ENCODE data around the gene RSAD2. TPM values are rescaled to one million over a fixed set of nuclear protein-coding genes. Genes with fewer than 3 reads are reported as not detected.
"Not testable (repeated sequence)": the region's sequence is repeated elsewhere in the genome, so short reads cannot be mapped to it uniquely, and the experiment has no call there.

RSAD2 gene
- total RNA-seq, 1 donor from 2014 or later = 4.6 TPM

- DNase-seq (ENCODE audit: low spot score); intact Hi-C loops (cut with DNase I): not testable (repeated sequence)
Observed at GRCh38 chr2:6935652-6936020, 58.1 kb downstream of the RSAD2 start.

- DNase-seq (ENCODE audit: low spot score) = no peak
- intact Hi-C loops (cut with DNase I) = no loop called here
Observed at GRCh38 chr2:6937157-6937556, 59.6 kb downstream of the RSAD2 start.

DNA sequence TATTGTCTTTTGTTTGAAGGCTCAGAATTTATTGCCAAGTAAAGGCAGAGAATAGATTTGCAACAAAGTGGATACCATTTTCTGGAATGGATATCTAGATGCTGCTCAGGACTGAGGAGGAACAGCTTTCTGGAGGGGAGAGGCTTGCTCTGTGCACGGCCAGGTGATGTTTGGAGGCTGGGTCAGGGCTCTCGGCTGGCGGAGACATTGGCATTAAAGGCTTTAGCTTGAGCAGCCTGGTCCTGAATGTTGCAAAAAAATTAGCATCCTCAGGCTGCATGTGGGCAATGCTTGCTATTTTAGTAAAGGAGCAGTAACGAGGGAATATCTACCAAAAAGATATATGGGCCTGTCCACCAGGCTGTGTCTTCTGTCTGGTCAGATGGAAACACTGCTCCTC lies 60.0 kb downstream of the RSAD2 start:
- DNase-seq (ENCODE audit: low spot score) = no peak
- intact Hi-C loops (cut with DNase I) = no loop called here

- DNase-seq (ENCODE audit: low spot score) = no peak
- intact Hi-C loops (cut with DNase I) = no loop called here
Observed at GRCh38 chr2:6939071-6939470, 61.5 kb downstream of the RSAD2 start.

DNA sequence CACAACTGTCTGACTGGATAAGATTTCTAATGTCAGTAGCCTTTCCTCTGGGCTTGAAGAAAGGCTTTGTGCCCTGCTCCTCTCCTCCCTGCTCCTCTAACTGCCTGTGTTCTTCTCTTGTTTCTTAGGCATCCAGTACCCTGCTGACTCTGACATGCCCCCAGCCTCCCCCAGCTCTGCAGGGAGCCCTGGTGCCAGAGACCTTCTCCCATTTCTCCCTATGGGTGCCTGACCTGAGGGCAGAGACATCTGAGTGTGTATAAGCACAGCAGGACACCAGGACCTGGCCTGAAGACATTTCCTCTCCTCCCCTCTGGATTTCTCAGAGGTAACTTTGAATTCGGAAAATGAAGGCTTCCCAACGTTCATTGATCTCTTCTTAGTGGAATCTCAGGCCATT lies 63.2 kb downstream of the RSAD2 start:
- intact Hi-C loops (cut with DNase I) = no loop called here
- DNase-seq (ENCODE audit: low spot score) = no peak

DNA sequence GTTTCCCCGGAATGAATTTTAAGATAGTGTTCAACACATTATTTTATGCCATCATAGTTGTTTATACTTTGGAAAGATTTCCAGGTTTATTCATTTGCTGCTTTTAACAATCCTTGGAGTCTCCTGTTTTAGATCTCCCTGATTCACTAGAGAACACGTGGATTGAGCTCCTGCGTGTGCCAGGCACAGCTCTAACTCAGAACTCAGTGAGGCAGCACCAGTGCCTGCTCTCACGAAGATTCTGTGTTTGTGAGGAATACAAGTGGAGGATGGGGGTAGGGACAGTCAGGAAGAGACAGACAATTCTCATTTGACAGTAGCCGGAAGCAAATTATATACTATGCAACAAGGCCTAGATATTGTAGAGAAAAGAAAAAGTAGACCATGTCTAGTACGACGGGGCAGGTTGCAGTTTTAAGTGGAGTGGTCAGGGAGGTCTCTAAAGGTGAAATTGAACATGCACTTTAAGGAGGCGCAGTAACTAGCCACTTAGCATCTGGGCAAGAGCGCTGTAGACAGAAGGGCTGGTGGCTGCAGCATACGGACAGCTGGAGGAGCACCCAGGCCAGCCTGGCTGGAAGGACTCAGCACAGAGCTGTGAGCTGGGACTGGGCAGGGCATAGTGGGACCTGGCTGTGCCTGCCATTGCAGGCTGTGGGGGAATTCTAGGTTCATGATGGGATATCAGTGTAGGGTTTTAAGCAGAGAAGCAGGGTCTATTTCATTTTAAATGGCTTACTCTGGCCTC lies 63.9 kb downstream of the RSAD2 start:
- DNase-seq (ENCODE audit: low spot score) = no peak
- intact Hi-C loops (cut with DNase I) = no loop called here

DNA sequence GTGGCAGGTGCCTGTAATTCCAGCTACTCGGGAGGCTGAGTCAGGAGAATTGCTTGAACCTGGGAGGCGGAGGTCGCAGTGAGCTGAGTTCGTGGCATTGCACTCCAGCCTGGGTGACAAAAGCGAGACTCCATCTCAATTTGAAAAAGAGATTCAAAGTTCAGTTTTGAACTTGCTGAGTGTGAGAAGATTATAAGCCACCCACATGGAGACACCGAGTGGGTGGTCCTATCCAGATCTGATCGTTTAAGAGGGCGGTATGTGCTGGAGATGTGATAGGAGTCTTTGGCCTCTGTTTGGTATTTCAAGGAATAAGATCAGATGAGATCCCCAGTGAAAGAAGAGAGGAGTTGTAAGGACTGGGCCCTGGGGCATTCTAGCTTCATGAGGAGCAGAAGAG lies 65.3 kb downstream of the RSAD2 start:
- no peak for DNase-seq (ENCODE audit: low spot score)
- intact Hi-C loops (cut with DNase I) = no loop called here

- intact Hi-C loops (cut with DNase I) = no loop called here
- no peak for DNase-seq (ENCODE audit: low spot score)
Observed at GRCh38 chr2:6943523-6943922, 65.9 kb downstream of the RSAD2 start.

DNA sequence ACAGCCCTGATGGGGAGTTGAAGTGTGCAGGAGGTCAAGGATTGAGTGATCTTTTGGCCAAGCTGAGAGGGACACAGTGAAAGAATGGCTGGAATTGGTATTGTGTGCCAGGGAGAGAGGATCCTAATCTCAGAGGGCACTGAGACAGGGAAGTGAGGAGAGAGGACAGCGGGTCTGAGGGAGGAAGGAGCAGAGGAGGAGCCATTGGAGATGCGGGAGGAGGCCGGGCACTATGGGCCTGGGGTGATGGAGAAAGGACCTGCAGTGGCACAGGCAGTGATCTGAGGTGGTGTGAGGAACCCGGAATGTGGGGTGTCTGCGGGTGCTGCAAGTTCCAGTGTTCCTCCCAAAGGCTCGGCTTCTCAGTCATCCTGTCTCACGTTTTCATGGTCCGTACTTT lies 66.4 kb downstream of the RSAD2 start:
- intact Hi-C loops (cut with DNase I) = no loop called here
- DNase-seq (ENCODE audit: low spot score) = no peak

- DNase-seq (ENCODE audit: low spot score) = no peak
- intact Hi-C loops (cut with DNase I) = no loop called here
Observed at GRCh38 chr2:6944555-6944954, 67.0 kb downstream of the RSAD2 start.

DNA sequence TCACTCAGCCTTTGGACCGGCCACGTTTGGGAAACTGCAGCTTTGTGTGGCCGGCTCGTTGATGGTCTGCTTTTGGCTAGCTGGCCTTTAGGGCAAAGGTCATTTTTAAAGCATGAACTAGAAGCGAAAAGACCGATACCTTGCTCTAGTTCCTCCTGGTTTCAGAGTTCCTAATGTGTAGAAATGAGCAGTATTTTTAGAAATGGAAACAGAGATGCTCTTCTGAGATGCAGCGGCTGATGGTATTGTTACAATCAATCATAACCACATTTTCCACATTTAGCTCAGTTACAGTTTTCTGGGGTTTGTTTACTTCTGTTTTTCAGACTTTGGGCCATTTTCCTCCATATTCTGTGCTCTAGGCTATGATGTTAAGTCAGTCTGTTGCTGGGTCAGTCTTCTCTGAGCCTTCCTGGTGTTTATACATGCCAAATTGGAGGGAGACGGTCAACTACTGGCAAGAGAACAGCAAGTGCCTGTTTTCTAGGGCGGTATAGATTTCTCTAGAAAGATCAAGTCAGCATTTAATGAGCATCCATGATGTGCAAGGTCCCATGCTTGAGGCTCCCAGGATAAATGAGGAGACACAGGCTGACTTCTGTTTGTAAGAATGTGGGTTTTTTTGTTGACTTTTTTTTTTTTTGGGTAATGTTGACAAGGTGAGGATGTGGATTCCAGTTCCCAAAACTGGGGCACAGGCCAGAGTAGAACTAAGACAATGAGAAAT lies 67.7 kb downstream of the RSAD2 start:
- intact Hi-C loops (cut with DNase I) = loop anchor here (5.0 kb wide), 1 partner anchor 42 kb away; no protein-coding TSS in a partner anchor
- no peak for DNase-seq (ENCODE audit: low spot score)

- no peak for DNase-seq (ENCODE audit: low spot score)
Observed at GRCh38 chr2:6945821-6946220, 68.2 kb downstream of the RSAD2 start.

DNA sequence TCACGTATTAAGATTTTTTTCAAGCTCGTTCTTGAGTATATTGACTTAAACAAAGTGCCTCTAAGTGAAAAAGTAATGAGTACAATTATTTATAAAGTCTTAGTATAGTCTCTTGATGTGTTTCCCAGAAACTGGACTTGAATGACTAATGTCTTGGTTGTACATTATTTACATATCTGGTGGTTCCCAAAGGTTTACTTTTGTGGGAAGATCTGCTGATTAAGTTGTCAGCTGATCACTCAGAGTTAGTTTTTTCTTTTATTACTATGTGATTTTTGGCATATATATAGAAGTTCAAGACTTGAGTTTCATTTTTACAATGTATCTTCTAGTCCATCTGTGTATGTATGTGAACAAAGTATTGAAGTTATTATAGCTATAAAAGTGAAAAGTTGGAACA lies 69.1 kb downstream of the RSAD2 start:
- no peak for DNase-seq (ENCODE audit: low spot score)
- intact Hi-C loops (cut with DNase I) = loop anchor here (5.0 kb wide), 1 partner anchor 41 kb away; no protein-coding TSS in a partner anchor

More at GRCh38 chr2:6945821-6946220, 68.2 kb downstream of the RSAD2 start:
- intact Hi-C loops (cut with DNase I) = loop anchor here (5.0 kb wide), 1 partner anchor 41 kb away; no protein-coding TSS in a partner anchor

Other genes starting within 250 kb of the RSAD2 start
- 5.5 TPM for gene CMPK2, start 11.9 kb upstream of the RSAD2 start, total RNA-seq
- 11.7 TPM for gene RNF144A, start 39.6 kb downstream of the RSAD2 start, total RNA-seq

Measured in cardiac septum (tissue), 1 donor.